Hippocampal formation (tissue), 2 donors: ENCODE measurements around the gene CREBBP.

ENCODE experiments used
- DNase-seq, 2 donors: peaks; one replicate each; lab custom pipeline; 2025; lab: John Stamatoyannopoulos, UW

Gene CREBBP

GRCh38 chr16:3797904-3798811 is 82.4 kb downstream of the CREBBP start:
- no peak for DNase-seq

DNA sequence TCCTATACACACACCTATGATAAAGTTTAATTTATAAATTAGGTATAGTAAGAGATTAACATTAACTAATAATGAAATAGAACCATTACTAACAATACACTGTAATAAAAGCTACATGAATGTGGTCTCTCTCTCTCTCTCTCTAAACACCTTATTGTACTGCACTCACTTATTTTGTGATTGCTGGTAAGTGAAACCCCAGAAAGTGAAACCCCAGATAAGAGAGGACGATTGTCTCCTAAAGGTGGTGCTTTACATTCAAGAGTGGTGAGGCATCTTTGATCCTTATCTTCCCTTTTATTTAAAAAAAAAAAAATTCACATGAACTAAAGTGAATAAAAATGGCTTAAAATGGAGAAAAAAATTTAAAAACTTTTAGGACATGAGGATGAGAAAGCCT is 83.0 kb downstream of the CREBBP start:
- no peak for DNase-seq

GRCh38 chr16:3793161-3793576 is 87.3 kb downstream of the CREBBP start:
- DNase-seq: no peak

DNA sequence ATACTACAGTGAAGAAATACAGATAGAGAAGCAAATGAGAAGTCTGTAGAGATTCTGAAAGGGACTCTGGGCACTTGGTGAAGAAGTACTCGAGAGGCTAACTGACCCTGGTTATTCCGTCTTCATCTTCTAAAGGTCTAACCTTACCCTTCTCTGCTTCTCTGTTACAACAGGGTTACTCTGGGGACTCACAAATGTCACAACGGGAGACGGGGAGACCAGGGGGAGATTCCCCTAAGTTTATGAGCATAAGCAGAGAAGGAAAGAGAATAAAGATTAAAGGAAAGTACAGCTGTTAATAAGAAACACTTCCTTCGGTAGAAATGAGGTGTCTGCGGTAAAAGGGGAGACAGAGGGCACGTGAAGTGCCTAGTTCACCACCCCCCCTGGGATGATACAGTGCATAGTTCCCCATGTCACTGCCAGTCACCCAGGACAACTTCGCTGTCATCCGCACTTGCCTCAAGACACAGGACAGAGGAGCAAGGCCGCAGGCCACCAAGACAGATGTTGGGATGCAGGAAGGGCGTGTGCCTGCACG is 88.0 kb downstream of the CREBBP start:
- no peak for DNase-seq

GRCh38 chr16:3791701-3792100 is 88.8 kb downstream of the CREBBP start:
- no peak for DNase-seq

DNA sequence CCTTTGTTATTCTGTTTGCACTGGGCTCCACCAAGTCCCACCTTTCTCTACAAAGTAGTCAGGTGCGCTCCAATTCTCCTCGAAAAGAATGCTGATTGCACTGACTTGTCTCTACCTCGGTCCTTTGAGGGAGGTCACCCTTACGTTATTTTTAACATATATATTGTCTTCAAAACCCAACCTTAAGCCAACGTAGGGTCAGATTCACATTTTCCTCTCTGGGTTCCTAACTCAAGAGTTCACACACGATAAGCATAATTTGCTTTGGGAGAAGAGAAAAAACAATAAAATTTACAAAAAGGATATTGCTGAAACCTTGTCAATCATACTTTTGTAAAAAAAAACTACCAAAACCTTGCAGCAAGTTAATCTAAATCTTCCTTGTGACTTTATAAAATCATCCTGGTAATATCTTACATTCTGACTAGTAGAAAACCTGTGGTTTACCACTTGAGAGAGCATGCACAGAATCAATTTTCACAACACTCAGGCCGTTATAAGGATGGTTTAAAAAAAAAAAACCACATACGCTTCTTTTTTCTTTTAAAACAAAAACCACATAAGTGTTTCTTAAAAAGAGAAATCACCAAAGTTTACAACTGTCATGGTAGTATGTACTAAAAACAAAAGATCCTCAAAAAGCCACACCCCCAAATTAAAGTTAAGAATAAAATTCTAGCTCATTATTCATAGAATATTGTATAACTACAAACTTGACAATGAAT is 91.0 kb downstream of the CREBBP start:
- no peak for DNase-seq

GRCh38 chr16:3788711-3789374 is 91.7 kb downstream of the CREBBP start:
- DNase-seq: no peak

DNA sequence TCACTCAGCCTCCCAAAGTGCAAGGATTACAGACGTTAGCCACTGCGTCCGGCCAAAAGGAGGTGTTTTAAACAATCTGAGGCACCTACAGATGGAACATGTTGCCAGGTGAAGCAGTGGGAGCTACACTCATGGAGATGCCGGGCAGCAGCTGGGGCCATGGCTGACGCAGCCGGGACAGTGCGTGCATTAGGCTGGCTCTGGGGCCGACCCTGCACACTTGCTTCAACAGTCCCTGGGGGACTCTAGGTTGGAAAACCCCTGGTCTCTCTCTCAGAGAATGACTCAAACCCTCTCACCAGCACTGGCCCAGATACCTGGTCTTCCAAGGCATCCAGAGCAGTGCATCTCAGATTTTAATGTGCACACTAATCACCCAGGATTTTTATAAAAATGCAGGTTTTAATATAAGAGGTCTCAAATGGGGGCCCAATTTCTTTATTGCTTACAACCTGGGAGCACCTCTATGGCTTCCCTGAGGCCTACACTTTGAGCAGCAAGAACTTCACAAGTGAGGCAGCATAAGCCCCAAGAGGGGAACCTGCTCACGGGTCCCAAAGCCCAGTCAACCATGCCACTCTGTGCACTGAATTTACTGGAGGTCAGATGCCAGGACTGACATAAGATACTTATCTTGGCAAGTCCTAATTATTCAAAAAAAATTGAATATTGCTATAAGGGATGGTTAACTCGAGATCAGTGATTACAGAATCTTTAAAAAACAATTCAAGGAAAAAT is 92.4 kb downstream of the CREBBP start:
- DNase-seq: no peak

DNA sequence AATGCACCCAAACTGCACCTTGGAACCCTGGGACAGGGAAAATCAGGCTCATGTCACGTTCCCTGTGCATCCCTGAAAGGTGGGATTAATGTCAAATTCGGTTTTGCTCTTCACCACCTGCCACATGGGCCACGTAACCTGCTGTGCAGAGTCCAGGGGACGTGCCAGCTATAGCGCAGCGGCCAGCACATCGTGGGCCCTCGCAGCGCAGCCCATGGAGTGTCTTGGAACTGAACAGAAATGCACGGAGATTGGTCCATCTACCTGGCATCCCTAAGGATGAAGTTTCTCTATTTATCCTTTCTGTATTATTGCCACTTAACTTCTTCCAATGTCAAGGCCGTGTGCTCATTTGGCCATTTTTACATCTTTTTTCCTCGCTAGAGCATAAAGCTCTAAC is 95.1 kb downstream of the CREBBP start:
- DNase-seq: no peak

GRCh38 chr16:3783516-3783915 is 97.0 kb downstream of the CREBBP start:
- DNase-seq: no peak

DNA sequence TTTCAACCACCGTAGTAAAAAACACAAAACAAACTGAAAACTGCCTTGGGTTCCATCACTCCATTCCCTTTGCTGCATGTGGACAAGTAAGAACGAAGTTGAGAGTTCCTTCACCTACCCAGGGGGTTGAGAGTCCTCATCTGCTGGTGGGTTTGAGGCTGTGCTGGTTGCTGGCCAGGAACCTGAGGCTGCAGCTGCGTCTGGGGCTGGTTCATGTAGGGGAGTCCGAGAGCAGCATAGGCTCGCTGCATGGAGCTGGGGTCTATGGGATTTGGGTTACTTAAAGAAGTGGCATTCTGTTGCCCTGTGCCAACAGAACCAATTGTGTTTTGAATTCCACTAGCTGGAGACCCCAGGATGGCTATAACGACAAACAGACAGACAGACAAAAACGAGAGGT is 97.9 kb downstream of the CREBBP start:
- DNase-seq: no peak

DNA sequence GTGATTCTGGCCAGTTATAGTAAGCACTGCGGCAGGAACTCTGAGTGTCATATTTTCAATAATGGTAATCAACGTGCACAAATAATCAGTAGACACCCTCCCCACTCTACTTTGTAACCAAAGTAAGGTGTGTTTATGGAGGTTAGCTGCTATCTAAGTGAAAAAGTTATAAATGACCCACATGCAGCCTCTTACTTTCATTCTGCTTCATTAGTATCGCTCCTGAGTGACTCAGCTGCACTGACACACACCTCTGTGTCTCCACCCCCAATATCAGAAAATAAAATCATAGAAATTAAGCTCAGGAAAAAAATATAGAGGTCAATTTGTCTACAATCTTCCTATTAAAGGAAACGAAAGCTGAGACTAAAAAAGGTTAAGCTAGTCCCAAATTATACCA is 99.1 kb downstream of the CREBBP start:
- DNase-seq: no peak

- no peak for DNase-seq
These were observed 99.9 kb downstream of the CREBBP start for GRCh38 chr16:3780570-3780969.

GRCh38 chr16:3776316-3776715 is 104.2 kb downstream of the CREBBP start:
- no peak for DNase-seq

- no peak for DNase-seq
These were observed 105.7 kb downstream of the CREBBP start for GRCh38 chr16:3774819-3775218.

- DNase-seq: peak; percentile 23 to 37
These were observed 106.3 kb downstream of the CREBBP start for GRCh38 chr16:3774156-3774767.

DNA sequence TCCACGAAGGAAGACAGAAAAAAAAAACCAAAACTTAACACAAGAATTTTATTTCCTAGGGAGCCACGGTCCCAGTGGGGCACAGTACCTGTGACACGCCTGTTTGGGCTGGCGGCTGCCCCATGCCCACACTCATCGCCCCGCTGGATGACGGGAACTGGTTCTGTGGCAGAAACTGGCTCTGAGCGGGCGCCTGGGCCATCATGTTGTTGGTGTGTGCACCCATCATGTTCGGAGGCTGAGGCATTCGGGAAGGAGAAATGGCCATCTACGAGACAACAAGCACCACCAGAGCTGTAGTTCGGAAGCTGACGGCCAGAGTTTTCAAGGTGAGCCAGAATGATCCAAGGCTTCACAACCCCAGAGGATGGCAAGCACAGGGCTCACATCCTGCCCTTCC is 106.8 kb downstream of the CREBBP start:
- DNase-seq: no peak

DNA sequence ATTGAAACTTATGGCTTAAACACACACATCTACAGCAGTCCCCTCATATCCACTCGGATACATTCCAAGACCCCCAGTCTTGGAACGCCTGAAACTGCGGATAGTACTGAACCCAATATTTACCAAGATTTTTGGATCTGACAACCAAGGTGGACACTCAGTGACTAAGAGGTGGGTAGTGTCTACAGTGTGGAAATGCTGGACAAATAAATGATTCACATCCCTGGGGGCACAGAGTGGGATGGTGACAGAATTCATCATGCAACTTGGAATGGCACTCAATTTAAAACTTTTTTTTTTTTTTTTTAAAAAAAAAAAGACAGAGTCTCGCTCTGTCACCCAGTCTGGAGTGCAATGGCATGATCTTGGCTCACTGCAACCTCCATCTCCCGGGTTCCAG is 109.0 kb downstream of the CREBBP start:
- DNase-seq: no peak

- no peak for DNase-seq
These were observed 110.0 kb downstream of the CREBBP start for GRCh38 chr16:3770530-3770929.

GRCh38 chr16:3769942-3770341 is 110.6 kb downstream of the CREBBP start:
- no peak for DNase-seq

- no peak for DNase-seq
These were observed 111.5 kb downstream of the CREBBP start for GRCh38 chr16:3769013-3769412.
